HG03432 (cell line): ENCODE measurements around the gene DAAM1.

Source experiments
- ATAC-seq: cut with Tn5 transposase; IDR thresholded peaks from one replicate; pipeline ENCODE4 v1.9.1; 2021; ENCODE audit warnings: mild to moderate bottlenecking, moderate library complexity; ENCODE audit not compliant: unreplicated experiment

DAAM1 gene

GRCh38 chr14:59334253-59334652, 145.8 kb downstream of the DAAM1 start:
- no peak for ATAC-seq

GRCh38 chr14:59336098-59336497, 147.6 kb downstream of the DAAM1 start:
- no peak for ATAC-seq

- ATAC-seq = no peak
These were observed 148.2 kb downstream of the DAAM1 start for GRCh38 chr14:59336706-59337105.

- no peak for ATAC-seq
These were observed 148.7 kb downstream of the DAAM1 start for GRCh38 chr14:59337141-59337611.

GRCh38 chr14:59338761-59339160, 150.3 kb downstream of the DAAM1 start:
- no peak for ATAC-seq

GRCh38 chr14:59339524-59340330, 151.3 kb downstream of the DAAM1 start:
- no peak for ATAC-seq

- ATAC-seq = no peak
These were observed 153.5 kb downstream of the DAAM1 start for GRCh38 chr14:59341858-59342477.

- ATAC-seq = no peak
These were observed 154.3 kb downstream of the DAAM1 start for GRCh38 chr14:59342516-59343484.

GRCh38 chr14:59343585-59343984, 155.1 kb downstream of the DAAM1 start:
- no peak for ATAC-seq

GRCh38 chr14:59344016-59344415, 155.5 kb downstream of the DAAM1 start:
- no peak for ATAC-seq

- ATAC-seq = no peak
These were observed 156.4 kb downstream of the DAAM1 start for GRCh38 chr14:59344691-59345455.

GRCh38 chr14:59346329-59346728, 157.9 kb downstream of the DAAM1 start:
- no peak for ATAC-seq

- ATAC-seq = no peak
These were observed 158.5 kb downstream of the DAAM1 start for GRCh38 chr14:59346796-59347510.

- ATAC-seq = no peak
These were observed 159.0 kb downstream of the DAAM1 start for GRCh38 chr14:59347511-59347900.

- no peak for ATAC-seq
These were observed 159.4 kb downstream of the DAAM1 start for GRCh38 chr14:59347915-59348314.

- ATAC-seq = no peak
These were observed 160.8 kb downstream of the DAAM1 start for GRCh38 chr14:59349258-59349701.

- no peak for ATAC-seq
These were observed 164.5 kb downstream of the DAAM1 start for GRCh38 chr14:59352961-59353360.

GRCh38 chr14:59354666-59355065, 166.2 kb downstream of the DAAM1 start:
- ATAC-seq = no peak

GRCh38 chr14:59355091-59355490, 166.6 kb downstream of the DAAM1 start:
- ATAC-seq = no peak

GRCh38 chr14:59356312-59356711, 167.8 kb downstream of the DAAM1 start:
- peak; percentile 24 for ATAC-seq
